Neural cell (in vitro differentiated cells): ENCODE results near the gene ADAMTSL2. TPM values are rescaled to one million over a fixed set of nuclear protein-coding genes. Genes with fewer than 3 reads are reported as not detected.

ENCODE experiments used
- H2AFZ ChIP-seq: fragments of 200-600, 300-800 bp; sonication (generic), shearing (Covaris generic); 2 replicates; pipeline ENCODE4 v1.6.0; 2014; ENCODE audit warnings: low read depth, mild to moderate bottlenecking, antibody characterized with exemption, low read length, moderate library complexity
- H3F3A ChIP-seq: fragments of 200-600 bp; shearing (Covaris generic); 2 replicates; pipeline ENCODE4 v1.6.1; 2016; ENCODE audit warnings: mild to moderate bottlenecking, moderate library complexity, mixed read lengths, antibody characterized with exemption, low read length; ENCODE audit not compliant: insufficient read depth, poor library complexity, severe bottlenecking
- H3K27ac ChIP-seq: fragments of 200-600, 300-800 bp; sonication (generic), shearing (Covaris generic); 2 replicates; pipeline ENCODE4 v1.5.1; 2014; ENCODE audit warnings: mild to moderate bottlenecking, low read length, moderate library complexity
- H3K27me3 ChIP-seq: fragments of 300-800, 200-600 bp; sonication (generic), shearing (Covaris generic); 2 replicates; pipeline ENCODE4 v1.6.0; 2014; ENCODE audit warnings: mild to moderate bottlenecking, low read depth, low read length, moderate library complexity; ENCODE audit not compliant: insufficient read depth
- H3K36me3 ChIP-seq: fragments of 300-800, 200-600 bp; sonication (generic), shearing (Covaris generic); 2 replicates; pipeline ENCODE4 v1.5.1; 2014; ENCODE audit warnings: mild to moderate bottlenecking, antibody characterized with exemption, low read length, moderate library complexity; ENCODE audit not compliant: insufficient read depth
- H3K4me2 ChIP-seq: fragments of 300-800, 200-600 bp; sonication (generic), shearing (Covaris generic); 2 replicates; pipeline ENCODE4 v1.6.0; 2014; ENCODE audit warnings: mild to moderate bottlenecking, low read length
- H3K4me3 ChIP-seq: fragments of 300-800, 200-600 bp; sonication (generic), shearing (Covaris generic); 2 replicates; pipeline ENCODE4 v1.5.1; 2014; ENCODE audit warnings: mild to moderate bottlenecking, low read length, moderate library complexity
- H3K79me2 ChIP-seq: fragments of 200-600 bp; shearing (Covaris generic); replicated peaks from 2 replicates; pipeline ENCODE4 v1.6.0; 2014; ENCODE audit warnings: mild to moderate bottlenecking, low read length, moderate library complexity; ENCODE audit not compliant: insufficient read depth
- H3K9ac ChIP-seq: fragments of 300-800, 200-600 bp; sonication (generic), shearing (Covaris generic); 2 replicates; pipeline ENCODE4 v1.6.1; 2016; ENCODE audit warnings: mild to moderate bottlenecking, low read length, mixed read lengths
- H3K9me2 ChIP-seq: fragments of 200-600 bp; shearing (Covaris generic); 2 replicates; pipeline ENCODE4 v1.6.1; 2016; ENCODE audit warnings: mild to moderate bottlenecking, low read length, mixed read lengths; ENCODE audit not compliant: insufficient read depth
- H3K9me3 ChIP-seq: fragments of 200-600, 300-800 bp; sonication (generic), shearing (Covaris generic); 2 replicates; pipeline ENCODE4 v1.6.1; 2016; ENCODE audit warnings: mild to moderate bottlenecking, mixed run types, low read length, moderate library complexity, mixed read lengths
- H4K20me1 ChIP-seq: fragments of 200-600 bp; shearing (Covaris generic); 2 replicates; pipeline ENCODE4 v1.6.1; 2016; ENCODE audit warnings: mild to moderate bottlenecking, mixed run types; ENCODE audit not compliant: insufficient read depth
- EP300 ChIP-seq: fragments of 450-650 bp; conservative IDR thresholded peaks from 2 replicates; pipeline ENCODE4 v1.6.1; 2014; ENCODE audit warnings: antibody characterized with exemption, mild to moderate bottlenecking, moderate library complexity; ENCODE audit not compliant: poor library complexity, severe bottlenecking
- EZH2 ChIP-seq: fragments of 200-600, 300-800 bp; shearing (Covaris generic), sonication (generic); IDR thresholded peaks from 2 replicates; pipeline ENCODE4 v1.6.1; 2014; ENCODE audit warnings: antibody characterized with exemption, low read length, borderline replicate concordance, mild to moderate bottlenecking; ENCODE audit not compliant: insufficient read depth, poor library complexity, severe bottlenecking
- MXI1 ChIP-seq: fragments of 450-650 bp; conservative IDR thresholded peaks from 2 replicates; pipeline ENCODE4 v1.6.1; 2014; ENCODE audit warnings: antibody characterized with exemption, mild to moderate bottlenecking; ENCODE audit not compliant: poor library complexity, severe bottlenecking
- POLR2AphosphoS5 ChIP-seq: IDR thresholded peaks from 2 replicates; pipeline ENCODE4 v1.6.1; 2012
- RAD21 ChIP-seq: fragments of 450-650 bp; conservative IDR thresholded peaks from 2 replicates; pipeline ENCODE4 v1.6.1; 2014; ENCODE audit warnings: antibody characterized with exemption, mild to moderate bottlenecking, moderate library complexity
- SMC3 ChIP-seq: fragments of 450-650 bp; conservative IDR thresholded peaks from 2 replicates; pipeline ENCODE4 v1.6.1; 2014; ENCODE audit warnings: antibody characterized with exemption, mild to moderate bottlenecking, moderate library complexity; ENCODE audit not compliant: poor library complexity
- TAF1 ChIP-seq: IDR thresholded peaks from 2 replicates; pipeline ENCODE4 v1.6.1; 2012; ENCODE audit warnings: low read depth
- polyA plus RNA-seq: library from polyadenylated mRNA; depleted of rRNA; stranded (reverse); fragments of >200 nt; gene quantifications from 2 replicates; pipeline ENCODE4 v1.2.3, GENCODE V29; 2014
- TF ChIP-seq, protein P1 (sequence below): IDR thresholded peaks from 2 replicates; pipeline ENCODE4 v1.6.1; 2012; ENCODE audit warnings: borderline replicate concordance
- TF ChIP-seq, protein P2 (sequence below): fragments of 450-650 bp; IDR thresholded peaks from 2 replicates; pipeline ENCODE4 v1.5.1; 2014; ENCODE audit warnings: antibody characterized with exemption, mild to moderate bottlenecking, moderate library complexity; ENCODE audit not compliant: poor library complexity, severe bottlenecking

Gene ADAMTSL2
- polyA plus RNA-seq, 1 donor from 2014 or later: 0.85 TPM

DNA sequence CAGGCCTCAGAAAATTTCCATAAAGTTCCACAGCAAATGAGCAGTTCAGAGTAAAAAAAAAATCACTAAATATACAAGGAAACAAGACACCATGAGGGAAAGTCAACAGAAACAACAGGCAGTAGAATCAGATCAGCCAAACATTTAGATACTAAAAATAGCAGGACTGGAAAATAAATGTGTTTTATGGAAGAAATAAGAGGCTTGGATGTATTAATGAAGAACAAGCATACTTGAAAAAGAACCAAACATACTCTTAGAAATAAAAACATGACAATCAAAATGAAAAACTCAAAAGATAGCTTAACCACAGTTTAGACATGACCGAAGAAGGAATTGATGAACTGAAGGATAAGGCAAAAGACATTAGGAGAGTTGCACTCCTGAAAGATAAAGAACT is 32.4 kb upstream of the ADAMTSL2 start:
- H3K9me2 ChIP-seq: no peaks in the 10 kb centered on the region
- H3F3A ChIP-seq: no peaks in the 10 kb centered on the region
- H3K27me3 ChIP-seq: no peaks in the 10 kb centered on the region
- no peak overlapping the region for H3K9ac ChIP-seq
- no peak overlapping the region for H3K4me3 ChIP-seq
- no peaks in the 10 kb centered on the region for H3K36me3 ChIP-seq
- H3K79me2 ChIP-seq: no peaks in the 10 kb centered on the region
- no peak overlapping the region for H3K27ac ChIP-seq
- no peaks in the 10 kb centered on the region for H3K9me3 ChIP-seq
- TF ChIP-seq TAF1: no peak
- TF ChIP-seq SMC3: no peak
- TF ChIP-seq MXI1: no peak
- TF ChIP-seq, protein P1, sequence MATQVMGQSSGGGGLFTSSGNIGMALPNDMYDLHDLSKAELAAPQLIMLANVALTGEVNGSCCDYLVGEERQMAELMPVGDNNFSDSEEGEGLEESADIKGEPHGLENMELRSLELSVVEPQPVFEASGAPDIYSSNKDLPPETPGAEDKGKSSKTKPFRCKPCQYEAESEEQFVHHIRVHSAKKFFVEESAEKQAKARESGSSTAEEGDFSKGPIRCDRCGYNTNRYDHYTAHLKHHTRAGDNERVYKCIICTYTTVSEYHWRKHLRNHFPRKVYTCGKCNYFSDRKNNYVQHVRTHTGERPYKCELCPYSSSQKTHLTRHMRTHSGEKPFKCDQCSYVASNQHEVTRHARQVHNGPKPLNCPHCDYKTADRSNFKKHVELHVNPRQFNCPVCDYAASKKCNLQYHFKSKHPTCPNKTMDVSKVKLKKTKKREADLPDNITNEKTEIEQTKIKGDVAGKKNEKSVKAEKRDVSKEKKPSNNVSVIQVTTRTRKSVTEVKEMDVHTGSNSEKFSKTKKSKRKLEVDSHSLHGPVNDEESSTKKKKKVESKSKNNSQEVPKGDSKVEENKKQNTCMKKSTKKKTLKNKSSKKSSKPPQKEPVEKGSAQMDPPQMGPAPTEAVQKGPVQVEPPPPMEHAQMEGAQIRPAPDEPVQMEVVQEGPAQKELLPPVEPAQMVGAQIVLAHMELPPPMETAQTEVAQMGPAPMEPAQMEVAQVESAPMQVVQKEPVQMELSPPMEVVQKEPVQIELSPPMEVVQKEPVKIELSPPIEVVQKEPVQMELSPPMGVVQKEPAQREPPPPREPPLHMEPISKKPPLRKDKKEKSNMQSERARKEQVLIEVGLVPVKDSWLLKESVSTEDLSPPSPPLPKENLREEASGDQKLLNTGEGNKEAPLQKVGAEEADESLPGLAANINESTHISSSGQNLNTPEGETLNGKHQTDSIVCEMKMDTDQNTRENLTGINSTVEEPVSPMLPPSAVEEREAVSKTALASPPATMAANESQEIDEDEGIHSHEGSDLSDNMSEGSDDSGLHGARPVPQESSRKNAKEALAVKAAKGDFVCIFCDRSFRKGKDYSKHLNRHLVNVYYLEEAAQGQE: no peak
- TF ChIP-seq, protein P2, sequence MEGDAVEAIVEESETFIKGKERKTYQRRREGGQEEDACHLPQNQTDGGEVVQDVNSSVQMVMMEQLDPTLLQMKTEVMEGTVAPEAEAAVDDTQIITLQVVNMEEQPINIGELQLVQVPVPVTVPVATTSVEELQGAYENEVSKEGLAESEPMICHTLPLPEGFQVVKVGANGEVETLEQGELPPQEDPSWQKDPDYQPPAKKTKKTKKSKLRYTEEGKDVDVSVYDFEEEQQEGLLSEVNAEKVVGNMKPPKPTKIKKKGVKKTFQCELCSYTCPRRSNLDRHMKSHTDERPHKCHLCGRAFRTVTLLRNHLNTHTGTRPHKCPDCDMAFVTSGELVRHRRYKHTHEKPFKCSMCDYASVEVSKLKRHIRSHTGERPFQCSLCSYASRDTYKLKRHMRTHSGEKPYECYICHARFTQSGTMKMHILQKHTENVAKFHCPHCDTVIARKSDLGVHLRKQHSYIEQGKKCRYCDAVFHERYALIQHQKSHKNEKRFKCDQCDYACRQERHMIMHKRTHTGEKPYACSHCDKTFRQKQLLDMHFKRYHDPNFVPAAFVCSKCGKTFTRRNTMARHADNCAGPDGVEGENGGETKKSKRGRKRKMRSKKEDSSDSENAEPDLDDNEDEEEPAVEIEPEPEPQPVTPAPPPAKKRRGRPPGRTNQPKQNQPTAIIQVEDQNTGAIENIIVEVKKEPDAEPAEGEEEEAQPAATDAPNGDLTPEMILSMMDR: no peak
- TF ChIP-seq EZH2: no peak
- no peak for TF ChIP-seq POLR2AphosphoS5
- no peak for TF ChIP-seq EP300
- TF ChIP-seq RAD21: no peak
- no peak overlapping the region for H3K4me2 ChIP-seq
- no peak overlapping the region for H2AFZ ChIP-seq
- H4K20me1 ChIP-seq: no peaks in the 10 kb centered on the region

DNA sequence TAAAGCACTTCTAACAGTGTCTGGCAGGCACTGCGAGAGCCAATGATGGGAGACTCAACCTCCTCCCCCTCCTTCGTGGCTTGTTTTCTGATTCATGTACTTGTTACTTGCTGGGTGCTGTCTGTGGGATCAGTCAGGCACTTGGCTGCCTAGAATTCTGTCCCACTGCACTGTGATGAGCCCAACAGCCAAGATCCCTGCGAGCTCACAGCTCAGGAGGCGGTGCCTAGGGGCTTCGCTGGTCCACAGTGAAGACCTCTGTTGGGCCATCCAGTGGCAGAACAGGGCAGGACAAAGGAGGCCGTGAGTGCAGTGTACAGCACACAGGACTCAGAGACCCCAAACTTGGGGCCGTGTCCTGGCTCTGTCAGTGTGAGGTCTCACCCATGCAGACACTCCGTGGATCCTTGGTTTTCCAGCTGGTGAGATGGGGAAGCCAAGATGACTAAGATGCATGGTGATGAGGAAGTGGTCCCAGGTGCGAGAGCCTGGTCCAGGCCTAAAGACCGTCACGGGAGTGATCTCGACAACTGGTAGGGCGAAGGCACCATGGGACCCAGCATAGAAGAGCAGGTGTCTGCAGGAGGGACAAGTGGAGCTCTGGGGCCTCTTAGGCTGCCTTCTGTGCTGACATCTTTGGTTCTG is 29.2 kb upstream of the ADAMTSL2 start:
- H3K9me3 ChIP-seq: no peaks in the 10 kb centered on the region
- no peak overlapping the region for H2AFZ ChIP-seq
- TF ChIP-seq, protein P2: no peak
- TF ChIP-seq RAD21 (no peak), POLR2AphosphoS5 (no peak), EZH2 (no peak), MXI1 (no peak), TAF1 (no peak), SMC3 (no peak), EP300 (no peak)
- TF ChIP-seq, protein P1: no peak
- H3K4me3 ChIP-seq: no peak overlapping the region
- H3K4me2 ChIP-seq: no peak overlapping the region
- no peaks in the 10 kb centered on the region for H3K79me2 ChIP-seq
- H3K9ac ChIP-seq: no peak overlapping the region
- H3K27ac ChIP-seq: no peak overlapping the region
- H3K27me3 ChIP-seq: no peaks in the 10 kb centered on the region
- H3F3A ChIP-seq: no peaks in the 10 kb centered on the region
- H3K9me2 ChIP-seq: no peaks in the 10 kb centered on the region
- no peaks in the 10 kb centered on the region for H4K20me1 ChIP-seq
- no peaks in the 10 kb centered on the region for H3K36me3 ChIP-seq
